CD14-positive monocyte (primary cell): ENCODE results near the gene ZCCHC8. TPM values are rescaled to one million over a fixed set of nuclear protein-coding genes. Genes with fewer than 3 reads are reported as not detected.

ENCODE experiments used
- DNase-seq, 3 donors: peaks; one replicate each; pipeline ENCODE4 v3.0.0-alpha.2; 2011 to 2022
- H2AFZ ChIP-seq: 2 replicates; pipeline ENCODE4 v1.6.0; 2012; ENCODE audit warnings: mild to moderate bottlenecking, low read depth, low read length, inconsistent platforms; ENCODE audit not compliant: insufficient read depth, poor library complexity, severe bottlenecking
- H3K27ac ChIP-seq, 2 donors: 1 replicate in 1 of 2; 2 replicates in 1 of 2; pipeline ENCODE4 v1.5.1; 2012 to 2013; ENCODE audit warnings: low read length in 2 of 2, control low read depth in 1 of 2, inconsistent platforms in 1 of 2, low read depth in 1 of 2, mild to moderate bottlenecking in 1 of 2
- H3K27me3 ChIP-seq, 2 donors: one replicate each; pipeline versions ENCODE4 v1.6.0 to v1.6.1; 2011 to 2013; ENCODE audit warnings: low read length in 2 of 2; ENCODE audit not compliant: control insufficient read depth in 2 of 2, insufficient read depth in 2 of 2
- H3K36me3 ChIP-seq, 2 donors: replicated peaks in 1 of 2; 1 replicate in 1 of 2; 2 replicates in 1 of 2; pipeline versions ENCODE4 v1.5.1 to v1.6.1; 2012 to 2013; ENCODE audit warnings: low read length in 2 of 2, control low read depth in 1 of 2, inconsistent platforms in 1 of 2, mild to moderate bottlenecking in 1 of 2; ENCODE audit not compliant: insufficient read depth in 2 of 2, control insufficient read depth in 1 of 2
- H3K4me1 ChIP-seq, 2 donors: 1 replicate in 1 of 2; 2 replicates in 1 of 2; pipeline versions ENCODE4 v1.5.1 to v1.6.1; 2012 to 2013; ENCODE audit warnings: low read length in 2 of 2, control low read depth in 1 of 2, inconsistent platforms in 1 of 2, mild to moderate bottlenecking in 1 of 2, moderate library complexity in 1 of 2; ENCODE audit not compliant: insufficient read depth in 2 of 2, control insufficient read depth in 1 of 2
- H3K4me2 ChIP-seq: replicated peaks from 2 replicates; pipeline ENCODE3; 2012; ENCODE audit warnings: low read length, moderate library complexity, mild to moderate bottlenecking; ENCODE audit not compliant: poor library complexity, severe bottlenecking; ENCODE audit errors: extremely low read depth
- H3K4me3 ChIP-seq, 3 experiments: fragments of 200-600 bp in 1 of 3; sonication (generic) in 1 of 3; replicated peaks in 1 of 3; 1 replicate in 2 of 3; 2 replicates in 1 of 3; pipeline ENCODE4 v1.5.1; 2011 to 2013; ENCODE audit warnings: low read length in 3 of 3, mild to moderate bottlenecking in 3 of 3, control low read depth in 2 of 3, low read depth in 2 of 3, inconsistent platforms in 1 of 3, moderate library complexity in 1 of 3
- H3K79me2 ChIP-seq: 2 replicates; pipeline ENCODE4 v1.6.0; 2012; ENCODE audit warnings: mild to moderate bottlenecking, control low read depth, inconsistent platforms, low read length, moderate library complexity; ENCODE audit not compliant: insufficient read depth
- H3K9ac ChIP-seq: 2 replicates; pipeline ENCODE4 v1.6.0; 2017; ENCODE audit warnings: low read length, mild to moderate bottlenecking; ENCODE audit not compliant: insufficient read depth, poor library complexity, severe bottlenecking
- H3K9me3 ChIP-seq, 2 donors: replicated peaks in 1 of 2; 1 replicate in 1 of 2; 2 replicates in 1 of 2; pipeline versions ENCODE4 v1.5.1 to v1.6.1; 2012 to 2013; ENCODE audit warnings: low read length in 2 of 2, control low read depth in 1 of 2; ENCODE audit not compliant: control insufficient read depth in 1 of 2, insufficient read depth in 1 of 2
- H4K20me1 ChIP-seq: 2 replicates; pipeline ENCODE4 v1.6.0; 2012; ENCODE audit warnings: mild to moderate bottlenecking, low read length, control low read depth, moderate library complexity; ENCODE audit not compliant: insufficient read depth
- H3K27ac Mint-ChIP-seq, 7 donors: one replicate each; pipeline ENCODE4 v1.8.0; 2020; ENCODE audit warnings: mild to moderate bottlenecking in 7 of 7, mixed read lengths in 7 of 7, moderate library complexity in 6 of 7, inconsistent platforms in 2 of 7
- H3K27me3 Mint-ChIP-seq, 3 donors: one replicate each; pipeline ENCODE4 v1.8.0; 2021 to 2022; ENCODE audit warnings: low read depth in 3 of 3, mild to moderate bottlenecking in 3 of 3, mixed read lengths in 3 of 3, moderate library complexity in 3 of 3, inconsistent platforms in 1 of 3
- H3K36me3 Mint-ChIP-seq, 2 donors: one replicate each; pipeline ENCODE4 v1.8.0; 2020; ENCODE audit warnings: mixed read lengths in 2 of 2, inconsistent platforms in 1 of 2, mild to moderate bottlenecking in 1 of 2
- H3K4me1 Mint-ChIP-seq: one replicate; pipeline ENCODE4 v1.8.0; 2020; ENCODE audit warnings: mild to moderate bottlenecking, mixed read lengths
- H3K4me3 Mint-ChIP-seq, 2 donors: one replicate each; pipeline ENCODE4 v1.8.0; 2020; ENCODE audit warnings: mild to moderate bottlenecking in 2 of 2, mixed read lengths in 2 of 2, moderate library complexity in 1 of 2
- H3K9me3 Mint-ChIP-seq, 7 donors: one replicate each; pipeline ENCODE4 v1.8.0; 2020 to 2022; ENCODE audit warnings: mixed read lengths in 7 of 7, mild to moderate bottlenecking in 6 of 7, moderate library complexity in 6 of 7, inconsistent platforms in 2 of 7
- CTCF ChIP-seq: fragments of 200-600 bp; IDR thresholded peaks from one replicate; pipeline ENCODE4 v1.8.0; 2022; ENCODE audit warnings: antibody characterized with exemption, mild to moderate bottlenecking
- WGBS: methylation state at CpG from one replicate; pipeline ENCODE4 v1.1.5; 2013; ENCODE audit warnings: missing lambda C conversion rate; ENCODE audit not compliant: insufficient coverage; 5-methylcytosine and 5-hydroxymethylcytosine counted together
- intact Hi-C, 2 donors: fragments of 100-400 bp; cut with micrococcal nuclease; formaldehyde crosslinking; loops; one replicate each; pipeline versions ENCODE4 v1.15.0 to v1.15.1; 2023
- polyA plus RNA-seq, 3 donors: library from polyadenylated mRNA; depleted of rRNA in 1 of 3; unstranded in 2 of 3; stranded (reverse) in 1 of 3; fragments of 300-500 nt in 2 of 3; fragments of >200 nt in 1 of 3; fragmentation: Illumina TruSeq in 2 of 3; gene quantifications; 1 replicate in 2 of 3; 2 replicates in 1 of 3; pipeline ENCODE4 v1.2.3, GENCODE V29; 2012 to 2021

The ZCCHC8 gene
- polyA plus RNA-seq, 3 donors: 2.5 to 25.4 (median 5.4) TPM

GRCh38 chr12:122422730-122423257, 77.9 kb downstream of the ZCCHC8 start:
- H4K20me1 ChIP-seq: peaks cover 30% of the 10 kb centered on the region
- 0% methylated on average over 31 of the region's 39 CpGs for WGBS
- Mint-ChIP-seq H3K9me3 (no peaks in the 10 kb centered on the region), H3K4me3 (peak overlapping the region; percentile 89 to 95), H3K4me1 (peaks cover 22% of the 10 kb centered on the region), H3K36me3 (no peaks in the 10 kb centered on the region), H3K27me3 (peaks cover 0 to 3% (median 2%) of the 10 kb centered on the region in 3 donors), H3K27ac (peak overlapping the region; percentile 65 to 91 (median 83))
- peaks cover 42% of the 10 kb centered on the region for H3K79me2 ChIP-seq
- H3K4me3 ChIP-seq: peak overlapping the region; percentile 50 to 83 (median 79)
- intact Hi-C loops: loop anchor here in 1 of 2 donors (5.0 kb wide), 1 partner anchor 40 kb away; no protein-coding TSS in a partner anchor
- DNase-seq: peak in 2 of 3 donors; percentile 15 to 54
- H3K27me3 ChIP-seq: no peaks in the 10 kb centered on the region
- H3K9me3 ChIP-seq: no peaks in the 10 kb centered on the region
- peak overlapping the region; percentile 65 for H3K9ac ChIP-seq
- no peak for TF ChIP-seq CTCF
- H3K4me2 ChIP-seq: peak overlapping the region; percentile 89
- H2AFZ ChIP-seq: peak overlapping the region; percentile 91
- peaks cover 28 to 32% of the 10 kb centered on the region in 2 donors for H3K4me1 ChIP-seq
- peak overlapping the region in 1 of 2 donors; percentile 50 for H3K27ac ChIP-seq
- H3K36me3 ChIP-seq: no peaks in the 10 kb centered on the region

GRCh38 chr12:122421821-122422729, 78.7 kb downstream of the ZCCHC8 start, which contains the start of gene CLIP1:
CLIP1 (minus strand) TSS chr12:122422669; CDS start chr12:122380452, 42,217 bp downstream.
- H3K9ac ChIP-seq: peak within 1 kb of the TSS; percentile 97
- peak within 1 kb of the TSS; percentile 89 for H3K4me2 ChIP-seq
- peak in 2 of 3 donors; percentile 44 to 46 for DNase-seq
- peak within 1 kb of the TSS; percentile 84 to 93 (median 91) for H3K4me3 ChIP-seq
- H3K9me3 ChIP-seq: no peaks in the 10 kb centered on the region
- peak within 1 kb of the TSS; percentile 93 to 98 (median 98) for H3K27ac Mint-ChIP-seq
- peaks cover 22% of the 10 kb centered on the region for H3K4me1 Mint-ChIP-seq
- no peaks in the 10 kb centered on the region for H3K27me3 ChIP-seq
- H4K20me1 ChIP-seq: peaks cover 35% of the 10 kb centered on the region
- peaks cover 2 to 3% (median 2%) of the 10 kb centered on the region in 3 donors for H3K27me3 Mint-ChIP-seq
- intact Hi-C loops: loop anchor here in 1 of 2 donors (2.0 to 5.0 kb wide), 2 partner anchors 19 to 40 kb away; no protein-coding TSS in a partner anchor
- peaks cover 50% of the 10 kb centered on the region for H3K79me2 ChIP-seq
- peaks cover 28 to 32% of the 10 kb centered on the region in 2 donors for H3K4me1 ChIP-seq
- peak; percentile 61 for TF ChIP-seq CTCF
- under 1% methylated on average over 118 of the region's 118 CpGs for WGBS
- peaks cover 0 to 2% (median 0%) of the 10 kb centered on the region in 7 donors for H3K9me3 Mint-ChIP-seq
- H3K4me3 Mint-ChIP-seq: peak within 1 kb of the TSS; percentile 89 to 96
- H2AFZ ChIP-seq: peak within 1 kb of the TSS; percentile 91
- peak within 1 kb of the TSS; percentile 97 to 98 for H3K27ac ChIP-seq
- H3K36me3 Mint-ChIP-seq: peaks cover 0 to under 1% of the 10 kb centered on the region in 2 donors
- H3K36me3 ChIP-seq: peaks cover 0 to under 1% of the 10 kb centered on the region in 2 donors
